IMR-90 (cell line): ENCODE measurements around the gene IMPG2. TPM values are rescaled to one million over a fixed set of nuclear protein-coding genes. Genes with fewer than 3 reads are reported as not detected.

Source experiments
- ATAC-seq: fragments of 200-7000 bp; cut with Tn5 transposase; 2 replicates; pipeline ENCODE4 v1.9.1; 2020; ENCODE audit warnings: low read depth, mild to moderate bottlenecking, moderate library complexity
- BruUV-seq: library from RNA; stranded (reverse); fragments of 400-500 nt; replicated peaks from 2 replicates; lab custom pipeline; 2021; lab: Mats Ljungman, UMichigan
- CTCF ChIA-PET: fragments of 300-600 bp; formaldehyde crosslinking; extraction: SDS; loops from one replicate; lab custom pipeline; 2021; ENCODE audit warnings: antibody characterized with exemption; lab: Yijun Ruan, JAX
- POLR2A ChIA-PET: fragments of 300-600 bp; sonication (Branson Sonifier 250); formaldehyde crosslinking; loops from one replicate; lab custom pipeline; 2022; ENCODE audit warnings: antibody characterized with exemption; ENCODE audit not compliant: unreplicated experiment; lab: Charles Lee
- DNase-seq: peaks from one replicate; pipeline ENCODE4 v3.0.0; 2013
- H2AFZ ChIP-seq: replicated peaks from 2 replicates; pipeline ENCODE3; 2013; ENCODE audit warnings: low read length, mild to moderate bottlenecking; ENCODE audit not compliant: poor library complexity
- H2AK5ac ChIP-seq: 2 replicates; pipeline ENCODE4 v1.6.1; 2013; ENCODE audit warnings: low read depth, low read length, inconsistent platforms
- H2AK9ac ChIP-seq: replicated peaks from 2 replicates; pipeline ENCODE3; 2013; ENCODE audit warnings: mild to moderate bottlenecking, low read depth, low read length, moderate library complexity; ENCODE audit not compliant: poor library complexity
- H2BK120ac ChIP-seq: 2 replicates; pipeline ENCODE4 v1.6.1; 2013; ENCODE audit warnings: low read depth, low read length, inconsistent platforms
- H2BK15ac ChIP-seq: 3 replicates; pipeline ENCODE4 v1.6.1; 2013; ENCODE audit warnings: low read depth, low read length, inconsistent platforms
- H2BK20ac ChIP-seq: 2 replicates; pipeline ENCODE4 v1.6.1; 2013; ENCODE audit warnings: low read depth, mild to moderate bottlenecking, inconsistent platforms, low read length, moderate library complexity
- H2BK5ac ChIP-seq: 2 replicates; pipeline ENCODE4 v1.6.1; 2013; ENCODE audit warnings: mild to moderate bottlenecking, low read depth, low read length, inconsistent platforms; ENCODE audit not compliant: poor library complexity, severe bottlenecking
- H3K14ac ChIP-seq: replicated peaks from 2 replicates; pipeline ENCODE4 v1.6.1; 2013; ENCODE audit warnings: low read depth, low read length, inconsistent platforms
- H3K18ac ChIP-seq: 2 replicates; pipeline ENCODE4 v1.6.1; 2013; ENCODE audit warnings: low read depth, low read length, control low read depth
- H3K23ac ChIP-seq: 2 replicates; pipeline ENCODE4 v1.6.1; 2013; ENCODE audit warnings: low read depth, low read length, inconsistent platforms
- H3K27ac ChIP-seq: 2 replicates; pipeline ENCODE4 v1.5.1; 2013; ENCODE audit warnings: mild to moderate bottlenecking, control low read depth, low read length; ENCODE audit not compliant: insufficient read depth
- H3K27me3 ChIP-seq: 2 replicates; pipeline ENCODE4 v1.6.1; 2013; ENCODE audit warnings: low read length; ENCODE audit not compliant: control insufficient read depth, insufficient read depth
- H3K36me3 ChIP-seq: 2 replicates; pipeline ENCODE4 v1.6.1; 2013; ENCODE audit warnings: low read length, mixed read lengths; ENCODE audit not compliant: control insufficient read depth, insufficient read depth
- H3K4ac ChIP-seq: 2 replicates; pipeline ENCODE4 v1.6.1; 2013; ENCODE audit warnings: low read depth, low read length, inconsistent platforms
- H3K4me1 ChIP-seq: 2 replicates; pipeline ENCODE4 v1.6.1; 2013; ENCODE audit warnings: low read length, mixed read lengths; ENCODE audit not compliant: control insufficient read depth, insufficient read depth
- H3K4me2 ChIP-seq: 2 replicates; pipeline ENCODE4 v1.6.1; 2013; ENCODE audit warnings: low read depth, mild to moderate bottlenecking, control low read depth, low read length, moderate library complexity
- H3K4me3 ChIP-seq: 2 replicates; pipeline ENCODE4 v1.5.1; 2013; ENCODE audit warnings: low read depth, mild to moderate bottlenecking, control low read depth, low read length, moderate library complexity; ENCODE audit not compliant: insufficient read depth
- H3K56ac ChIP-seq: 2 replicates; pipeline ENCODE4 v1.6.1; 2013; ENCODE audit warnings: low read length, inconsistent platforms; ENCODE audit not compliant: insufficient read depth; ENCODE audit errors: extremely low read depth
- H3K79me1 ChIP-seq, 2 experiments: 2 replicates each; pipeline ENCODE4 v1.6.1; 2013; ENCODE audit warnings: low read length in 2 of 2, inconsistent platforms in 1 of 2, low read depth in 1 of 2
- H3K9ac ChIP-seq: 2 replicates; pipeline ENCODE4 v1.6.1; 2013; ENCODE audit warnings: low read depth, low read length, control low read depth
- H3K9me1 ChIP-seq: 2 replicates; pipeline ENCODE4 v1.6.1; 2013; ENCODE audit warnings: low read length, inconsistent platforms; ENCODE audit not compliant: insufficient read depth
- H3K9me3 ChIP-seq: 2 replicates; pipeline ENCODE4 v1.6.1; 2013; ENCODE audit warnings: low read length; ENCODE audit not compliant: control insufficient read depth, insufficient read depth
- H4K20me1 ChIP-seq: 2 replicates; pipeline ENCODE4 v1.6.1; 2013; ENCODE audit warnings: low read length, inconsistent platforms; ENCODE audit not compliant: insufficient read depth
- H4K5ac ChIP-seq: 2 replicates; pipeline ENCODE4 v1.6.1; 2013; ENCODE audit warnings: mild to moderate bottlenecking, low read depth, low read length, control low read depth
- H4K8ac ChIP-seq, 2 experiments: 2 replicates each; pipeline ENCODE4 v1.6.1; 2013; ENCODE audit warnings: low read depth in 2 of 2, low read length in 2 of 2, control low read depth in 1 of 2, inconsistent platforms in 1 of 2
- H4K91ac ChIP-seq: 2 replicates; pipeline ENCODE4 v1.6.1; 2013; ENCODE audit warnings: low read depth, low read length, inconsistent platforms; ENCODE audit not compliant: insufficient read depth
- FOS ChIP-seq: fragments of 150-350 bp; IDR thresholded peaks from 2 replicates; pipeline ENCODE4 v1.6.1; 2016; ENCODE audit warnings: low read depth, low read length
- MAFK ChIP-seq: IDR thresholded peaks from 2 replicates; pipeline ENCODE4 v1.6.1; 2012; ENCODE audit warnings: low read depth, low read length, improper control_type of control experiment
- WGBS, 2 experiments: methylation state at CpG; one replicate each; pipeline versions ENCODE4 v1.1.5 to v1.1.7; 2013; ENCODE audit warnings: missing lambda C conversion rate in 2 of 2; ENCODE audit not compliant: insufficient read length in 1 of 2; ENCODE audit errors: extremely low coverage in 2 of 2; 5-methylcytosine and 5-hydroxymethylcytosine counted together
- dilution Hi-C: fragments of 300-500 bp; cut with HindIII; formaldehyde crosslinking; loops from one replicate; pipeline ENCODE4 v1.14.3; 2018; ENCODE audit warnings: low sequenced_read_pairs; ENCODE audit not compliant: unreplicated experiment
- in situ Hi-C: fragments of 300-500 bp; cut with MboI; formaldehyde crosslinking; loops from 3 replicates; pipeline ENCODE4 v1.14.3; 2019; ENCODE audit warnings: low sequenced_read_pairs, inconsistent platforms, mixed read lengths
- intact Hi-C: fragments of 100-400 bp; cut with micrococcal nuclease; formaldehyde crosslinking; loops from 2 replicates; pipeline ENCODE4 v1.10.0; 2022
- polyA plus RNA-seq, 3 experiments: library from polyadenylated mRNA; depleted of rRNA; stranded (reverse); fragments of >200 nt; gene quantifications; 2 replicates each; pipeline ENCODE4 v1.2.3, GENCODE V29; 2012; ENCODE audit warnings: low replicate concordance in 1 of 3
- total RNA-seq: library from RNA; depleted of rRNA; stranded (reverse); fragments of >200 nt; gene quantifications from 2 replicates; pipeline ENCODE4 v1.2.3, GENCODE V29; 2012

IMPG2 gene
- total and polyA plus RNA-seq, 2 of the 4 experiments (the other 2 are of a cell fraction): 0.10 to 0.18 TPM

GRCh38 chr3:101284757-101285156, 35.6 kb downstream of the IMPG2 start:
- no peaks in the 10 kb centered on the region for H3K4me1 ChIP-seq
- H3K27me3 ChIP-seq: no peaks in the 10 kb centered on the region
- no peak overlapping the region for H3K9ac ChIP-seq
- H4K8ac ChIP-seq: no peak overlapping the region
- H3K4me2 ChIP-seq: no peak overlapping the region
- dilution Hi-C loops: no loop called here
- no peak overlapping the region for H3K14ac ChIP-seq
- no peak overlapping the region for H2BK120ac ChIP-seq
- no peaks in the 10 kb centered on the region for H3K9me1 ChIP-seq
- intact Hi-C loops: no loop called here
- no peak overlapping the region for H4K91ac ChIP-seq
- H2BK15ac ChIP-seq: no peak overlapping the region
- no peaks in the 10 kb centered on the region for H3K79me1 ChIP-seq
- H2AK9ac ChIP-seq: no peak overlapping the region
- H3K27ac ChIP-seq: no peak overlapping the region
- H3K18ac ChIP-seq: no peak overlapping the region
- no peak overlapping the region for H4K5ac ChIP-seq
- no peaks in the 10 kb centered on the region for H3K9me3 ChIP-seq
- H2BK20ac ChIP-seq: no peak overlapping the region
- H3K4me3 ChIP-seq: no peak overlapping the region
- in situ Hi-C loops: no loop called here
- H3K23ac ChIP-seq: no peak overlapping the region
- no peaks in the 10 kb centered on the region for H4K20me1 ChIP-seq
- H2AK5ac ChIP-seq: no peak overlapping the region
- H3K36me3 ChIP-seq: no peaks in the 10 kb centered on the region
- TF ChIP-seq FOS (no peak), MAFK (peak; percentile 55; the same call in 1 of the 2 replicates)
- BruUV-seq: no TSS peak
- H3K4ac ChIP-seq: no peak overlapping the region
- no peak overlapping the region for H3K56ac ChIP-seq
- H2BK5ac ChIP-seq: no peak overlapping the region
- CTCF ChIA-PET: no interaction called here
- no peak for ATAC-seq
- DNase-seq: no peak
- POLR2A ChIA-PET: no interaction called here
- WGBS, 2 experiments: no CpG with 5 or more reads among the region's 1 CpG
- H2AFZ ChIP-seq: no peak overlapping the region
